Glomerular visceral epithelial cell (primary cell): ENCODE results near the gene CAPZB.
"Not testable (repeated sequence)": the region's sequence is repeated elsewhere in the genome, so short reads cannot be mapped to it uniquely, and the experiment has no call there.

Experiments used
- DNase-seq: peaks from one replicate; pipeline ENCODE4 v3.0.0-alpha.2; 2016; ENCODE audit errors: extremely low spot score

The CAPZB gene

DNA sequence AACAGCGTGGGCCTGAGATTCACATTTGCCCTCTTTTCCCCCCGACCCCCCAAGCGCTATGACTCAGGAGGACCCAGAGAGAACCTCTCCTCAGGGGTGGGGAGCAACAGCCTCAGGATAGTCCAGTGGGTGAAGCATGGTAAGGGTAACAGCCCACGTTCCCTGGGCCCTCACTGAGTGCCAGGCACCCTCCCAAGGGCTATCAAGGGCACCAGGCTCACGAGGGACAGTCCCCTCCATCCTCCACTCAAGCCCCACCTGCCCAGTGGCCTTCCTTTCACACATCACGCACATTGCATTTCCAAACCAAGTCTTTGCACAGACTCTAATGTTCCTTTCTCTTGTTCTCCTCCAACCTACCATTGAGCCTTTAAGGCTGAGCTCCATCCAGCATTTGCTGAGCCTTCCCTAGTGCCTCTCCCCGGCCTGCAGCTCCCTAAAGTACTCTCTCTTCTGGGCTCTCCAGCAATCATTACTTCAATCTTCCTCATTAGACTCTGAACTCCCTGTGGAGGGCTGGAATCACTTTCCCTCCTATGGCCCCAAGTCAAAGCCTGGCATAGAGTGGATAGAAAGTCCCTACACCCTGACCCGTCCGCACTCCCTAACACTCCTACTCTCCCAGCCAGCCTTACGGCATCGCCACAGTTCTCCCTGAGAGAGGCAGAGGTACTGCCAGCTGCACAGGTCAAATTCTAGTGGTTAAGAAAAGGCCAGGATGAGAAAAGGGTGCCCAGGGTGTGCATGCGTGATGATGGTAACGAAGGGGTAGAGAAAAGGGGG, 174.4 kb downstream of the CAPZB start:
- peak; percentile 29 for DNase-seq

DNA sequence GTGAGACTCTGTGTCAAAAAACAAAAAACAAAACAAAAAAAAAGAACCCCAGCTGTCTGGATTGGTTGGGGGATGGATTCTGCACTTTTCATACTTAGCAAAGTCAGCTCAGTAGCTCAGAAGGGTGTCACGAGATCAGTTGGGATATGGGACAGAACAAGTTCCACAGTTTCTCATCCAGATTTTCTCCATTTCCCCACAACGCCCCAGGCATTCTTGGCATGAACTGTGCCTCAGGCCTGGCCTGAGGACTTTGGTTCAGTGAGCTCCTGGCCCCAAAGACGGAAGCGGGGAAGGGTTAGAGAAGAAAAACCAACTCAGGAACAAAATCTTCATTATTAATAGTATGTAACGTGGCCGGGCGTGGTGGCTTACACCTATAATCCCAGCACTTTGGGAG, 175.3 kb downstream of the CAPZB start:
- DNase-seq, result no peak

GRCh38 chr1:19309123-19309813, 176.1 kb downstream of the CAPZB start:
- DNase-seq, result peak; percentile 53

DNA sequence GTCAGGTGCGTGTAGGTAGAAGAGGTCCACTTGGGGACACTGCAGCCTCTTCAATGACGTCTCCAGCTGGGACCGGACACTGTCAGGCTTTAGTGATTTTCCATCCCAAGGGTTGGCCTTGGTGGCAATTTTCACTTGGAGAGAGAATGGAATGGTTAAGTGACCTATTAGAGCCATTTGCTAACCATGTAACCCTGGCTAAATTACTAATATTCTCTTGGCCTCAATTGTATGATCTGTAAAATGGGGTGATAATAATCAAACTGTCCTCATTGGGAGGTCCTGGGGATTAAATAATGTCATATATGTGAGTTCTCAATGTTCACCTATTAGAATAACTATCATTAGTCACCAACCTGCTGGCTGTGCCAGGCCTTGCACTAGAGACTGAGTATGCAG, 176.8 kb downstream of the CAPZB start:
- DNase-seq, result no peak

DNA sequence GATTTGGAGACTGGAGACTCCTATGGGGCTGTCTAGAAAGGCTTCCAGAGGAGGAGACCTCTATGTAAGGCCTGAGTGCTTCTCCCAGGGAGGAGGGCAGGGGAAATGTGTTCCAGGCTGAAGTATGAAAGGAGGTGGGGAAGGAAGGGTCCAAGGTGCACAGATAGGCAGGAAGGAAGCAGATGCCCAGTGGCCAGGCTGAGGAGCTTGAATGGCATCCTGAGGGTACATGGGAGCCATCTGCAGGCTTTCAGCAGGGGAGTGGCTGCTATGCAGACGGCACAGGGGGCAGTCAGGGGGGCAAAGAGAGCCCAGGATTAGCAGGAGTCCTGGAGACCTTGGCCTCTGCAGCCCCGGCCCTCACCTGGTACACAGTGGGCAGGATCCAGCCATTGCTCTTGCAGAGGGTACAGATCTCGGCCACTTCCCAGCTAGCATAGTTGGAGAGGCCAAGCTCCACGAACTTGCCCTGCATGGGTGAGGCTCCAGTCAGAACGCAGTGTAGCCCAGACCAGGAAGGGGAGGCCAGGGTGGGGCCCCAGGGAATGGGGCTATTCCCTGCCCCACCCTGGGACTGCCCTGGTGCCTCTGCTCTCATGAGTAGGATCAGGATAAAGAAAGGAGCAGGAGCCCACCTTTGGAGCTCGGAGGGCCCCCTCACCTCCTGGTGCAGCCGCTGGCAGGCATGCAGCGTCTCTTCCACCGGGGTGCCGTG, 177.4 kb downstream of the CAPZB start:
- no peak for DNase-seq

DNA sequence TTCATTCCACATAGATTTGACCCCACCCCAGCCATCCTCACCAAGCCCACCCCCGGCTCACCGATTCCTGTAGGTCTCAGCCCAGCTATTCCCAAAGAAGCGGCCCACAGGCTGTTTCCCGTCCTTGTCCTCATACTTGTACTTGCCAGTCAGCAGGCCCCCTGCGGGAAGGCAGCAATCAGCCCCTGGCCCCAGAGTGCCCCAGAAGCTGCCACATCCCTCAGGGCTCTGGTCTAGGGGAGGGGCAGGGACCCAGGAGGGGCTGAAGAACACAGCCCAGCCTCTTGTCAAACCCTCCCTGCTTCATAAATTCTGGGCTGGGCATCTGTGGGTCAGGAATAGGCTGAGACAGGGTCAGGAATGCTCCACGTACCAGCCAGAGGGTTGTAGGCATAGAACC, 178.4 kb downstream of the CAPZB start:
- DNase-seq, result no peak

GRCh38 chr1:19305880-19306279, 179.5 kb downstream of the CAPZB start:
- no peak for DNase-seq

DNA sequence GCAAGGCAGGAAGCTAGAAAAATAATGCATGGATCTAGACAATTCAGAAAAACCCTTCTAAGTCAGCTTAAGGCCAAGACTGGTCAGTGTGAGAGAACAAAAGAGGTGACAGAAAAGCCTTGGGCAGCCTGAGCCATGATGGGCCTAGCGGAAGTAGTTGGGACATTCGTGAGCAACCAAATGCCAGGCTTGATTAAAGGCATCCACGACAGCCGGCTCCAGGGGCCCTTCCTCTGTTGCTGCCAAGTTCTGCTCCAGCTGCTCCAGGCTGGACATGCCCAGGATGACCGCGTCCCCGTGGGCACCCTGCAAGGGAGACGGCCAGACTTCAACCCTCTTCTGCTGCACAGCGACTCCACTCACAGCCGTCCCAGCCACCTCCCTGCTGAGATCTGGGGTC, 181.3 kb downstream of the CAPZB start:
- not testable (repeated sequence) for DNase-seq

DNA sequence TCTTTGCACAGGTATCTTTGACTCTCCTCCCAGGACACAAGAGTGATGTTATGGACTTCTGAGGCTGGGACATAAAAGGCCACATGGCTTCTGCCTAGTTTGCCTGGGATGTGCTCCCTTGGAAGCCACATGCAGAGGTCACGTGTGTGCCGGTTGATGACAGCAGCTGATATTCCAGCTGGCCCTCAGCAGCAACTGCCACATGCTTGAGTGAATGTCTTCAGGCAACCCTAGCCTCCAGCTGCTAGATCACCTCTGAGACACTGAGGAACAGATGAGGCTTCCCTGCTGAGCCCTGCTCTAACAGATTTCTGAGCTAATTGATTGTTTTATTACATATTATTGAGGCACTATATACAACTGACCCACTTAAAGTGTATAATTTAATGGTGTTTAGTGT, 185.1 kb downstream of the CAPZB start:
- no peak for DNase-seq

DNA sequence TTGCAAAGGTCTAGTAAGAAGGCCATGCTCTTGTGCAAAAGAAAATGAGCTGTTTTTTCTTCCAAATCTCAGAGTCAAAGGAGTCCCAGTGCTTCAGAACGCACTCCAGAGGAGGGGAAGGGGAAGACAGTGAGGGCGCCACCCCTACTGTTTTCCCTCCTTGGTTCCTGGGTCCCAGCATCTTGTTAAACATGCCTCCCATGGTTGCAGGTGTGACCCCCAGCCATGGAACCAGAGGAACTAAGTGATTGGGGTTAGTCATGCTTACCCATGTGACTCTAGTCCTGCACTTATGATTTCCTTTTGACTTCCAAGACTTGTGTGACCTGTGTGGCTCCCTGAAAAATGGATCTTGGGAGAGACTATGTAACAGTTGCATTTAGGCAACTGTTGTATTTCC, 190.7 kb downstream of the CAPZB start:
- no peak for DNase-seq

DNA sequence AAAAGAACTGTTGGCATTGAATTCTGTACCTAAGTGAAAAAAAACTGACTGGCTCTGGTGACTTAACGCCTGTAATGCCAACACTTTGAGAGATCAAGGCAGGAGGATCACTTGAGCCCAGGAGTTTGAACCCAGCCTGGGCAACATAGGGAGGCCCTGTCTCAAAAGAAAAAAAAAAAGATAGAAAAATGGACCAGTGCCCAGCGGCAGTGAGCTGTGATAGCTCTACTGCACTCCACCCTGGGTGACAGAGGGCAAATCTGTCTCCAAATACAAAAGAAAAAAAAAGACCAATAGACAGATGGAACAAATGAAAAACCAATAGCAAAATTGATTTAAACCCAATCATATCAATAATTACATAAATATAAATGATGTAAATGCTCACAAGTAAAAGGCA, 196.1 kb downstream of the CAPZB start:
- DNase-seq, result no peak
